Stimulated activated CD4-positive, alpha-beta T cell treated with anti-CD3 and anti-CD28 coated beads, Interleukin-12 subunit alpha, Interleukin-12 subunit beta, amount 100 ng/mL, for 24 hours (primary cell): ENCODE data around the gene ATG4A.

Source experiments
- DNase-seq, 2 experiments: peaks; one replicate each; pipeline ENCODE4 v3.0.0-alpha.2; 2020; ENCODE audit warnings: low read depth in 2 of 2

The ATG4A gene

DNA sequence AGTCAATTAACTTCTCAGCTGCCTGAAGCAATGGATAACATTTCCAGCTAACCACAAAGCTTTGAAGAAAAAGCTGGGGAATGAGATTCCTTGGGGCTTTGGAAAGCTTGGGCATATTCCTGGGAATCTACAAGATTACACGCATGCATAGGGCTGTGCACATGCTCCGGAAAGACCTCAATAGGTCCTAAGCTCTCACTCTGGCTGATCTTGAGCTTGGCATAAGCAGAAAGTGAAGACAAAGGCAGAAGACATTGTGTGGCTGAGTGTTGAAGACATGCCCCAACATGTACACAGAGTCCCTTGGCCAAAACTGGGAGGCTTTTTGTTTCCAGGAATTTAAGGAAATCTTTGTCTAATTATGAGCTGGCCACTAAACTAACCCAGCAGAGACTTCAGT lies 31.2 kb downstream of the ATG4A start:
- DNase-seq: no peak

DNA sequence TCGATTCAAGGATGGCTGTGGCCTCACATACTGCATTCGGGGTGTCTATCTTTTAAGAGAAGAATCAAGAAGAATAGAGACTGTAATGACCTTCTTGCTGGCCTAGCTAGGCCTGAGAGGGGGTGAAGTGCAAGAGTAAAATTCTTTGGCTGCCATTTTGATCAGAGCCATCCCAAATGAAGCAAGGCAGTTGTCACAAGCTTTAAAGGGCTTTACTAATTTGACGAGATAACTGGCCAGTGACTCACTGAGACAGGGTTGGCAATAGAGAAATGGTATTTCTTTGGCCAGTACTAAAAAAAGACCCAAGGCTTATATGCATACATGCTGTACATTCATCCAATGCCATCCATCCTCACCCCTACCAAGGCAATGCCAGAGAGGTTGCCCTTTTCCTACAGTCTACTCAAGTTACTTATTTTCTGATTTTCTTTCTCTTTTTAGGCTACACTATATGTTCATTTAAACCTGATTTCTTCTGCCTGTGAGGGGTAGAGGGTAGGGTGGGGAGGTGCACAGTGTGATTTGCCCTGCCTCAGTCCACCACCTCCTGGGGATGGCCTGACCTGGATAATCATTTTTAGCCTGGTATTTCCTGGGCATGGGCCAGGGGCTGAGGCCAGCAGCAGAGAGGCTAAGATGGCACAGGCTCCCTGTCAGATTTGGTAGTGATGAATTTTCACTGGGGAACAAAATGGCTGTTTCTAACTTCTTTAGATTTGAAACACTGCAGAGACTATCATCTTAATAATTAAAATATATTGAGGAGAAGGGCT lies 32.2 kb downstream of the ATG4A start:
- no peak for DNase-seq

GRCh38 chrX:108126661-108127060 lies 35.1 kb downstream of the ATG4A start:
- no peak for DNase-seq

GRCh38 chrX:108127152-108127551 lies 35.6 kb downstream of the ATG4A start:
- DNase-seq: no peak

- DNase-seq: no peak
Observed at GRCh38 chrX:108130889-108131288, 39.3 kb downstream of the ATG4A start.

DNA sequence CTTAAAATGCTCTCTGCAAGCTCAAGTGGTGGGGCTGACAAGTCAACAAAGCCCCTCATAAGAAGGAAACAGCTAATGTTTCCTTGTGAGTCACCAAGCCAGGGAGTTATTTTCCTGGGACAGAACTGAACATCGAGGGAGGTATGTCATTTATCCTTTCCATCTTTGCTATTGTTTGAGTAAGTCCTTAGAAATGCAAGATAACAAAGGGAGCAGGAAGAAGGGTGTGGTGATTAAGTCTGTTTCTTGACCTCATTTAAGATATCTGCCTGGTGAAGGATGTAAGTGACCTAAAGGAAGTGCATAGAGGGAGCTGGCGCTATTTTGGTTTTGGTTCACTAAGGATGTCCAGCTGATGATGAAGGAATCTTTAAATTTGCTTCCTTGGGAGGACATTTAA lies 39.9 kb downstream of the ATG4A start:
- no peak for DNase-seq

DNA sequence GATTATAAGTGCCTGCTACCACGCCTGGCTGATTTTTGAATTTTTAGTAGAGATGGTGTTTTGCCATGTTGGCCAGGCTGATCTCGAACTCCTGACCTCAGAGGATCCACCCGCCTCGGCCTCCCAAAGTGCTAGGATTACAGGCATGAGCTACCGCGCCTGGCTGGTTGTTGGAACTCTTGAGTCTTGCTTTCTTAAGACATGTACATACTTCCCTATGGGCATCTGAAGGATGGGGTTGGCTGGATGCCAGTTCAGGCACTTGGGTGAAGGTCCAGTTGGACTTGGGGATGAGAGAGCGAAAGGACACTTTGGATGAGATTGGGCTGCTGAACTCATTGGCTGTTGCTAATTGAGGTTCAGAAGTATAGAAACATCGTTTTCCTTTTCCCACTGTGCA lies 40.5 kb downstream of the ATG4A start:
- no peak for DNase-seq

DNA sequence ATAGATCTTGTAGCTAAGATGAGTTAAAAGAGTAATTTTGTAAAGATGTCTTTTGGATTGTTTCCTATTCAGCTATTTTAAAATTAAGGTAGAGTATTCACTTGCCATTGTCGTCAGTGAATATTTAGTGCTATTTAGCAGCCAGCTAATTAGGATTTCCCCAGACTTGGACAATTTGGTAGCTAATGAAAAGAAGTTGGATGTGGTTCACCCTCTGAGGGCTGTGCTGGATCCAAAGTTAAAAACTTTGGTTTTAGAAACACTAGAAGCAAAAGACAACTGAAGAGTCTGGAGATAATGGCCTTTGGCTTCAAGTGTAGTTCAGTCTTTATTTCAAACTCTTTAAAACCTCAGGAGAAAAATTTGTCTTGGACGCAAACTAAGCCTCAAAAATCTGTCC lies 41.3 kb downstream of the ATG4A start:
- no peak for DNase-seq

GRCh38 chrX:108134724-108135123 lies 43.1 kb downstream of the ATG4A start:
- DNase-seq: no peak

DNA sequence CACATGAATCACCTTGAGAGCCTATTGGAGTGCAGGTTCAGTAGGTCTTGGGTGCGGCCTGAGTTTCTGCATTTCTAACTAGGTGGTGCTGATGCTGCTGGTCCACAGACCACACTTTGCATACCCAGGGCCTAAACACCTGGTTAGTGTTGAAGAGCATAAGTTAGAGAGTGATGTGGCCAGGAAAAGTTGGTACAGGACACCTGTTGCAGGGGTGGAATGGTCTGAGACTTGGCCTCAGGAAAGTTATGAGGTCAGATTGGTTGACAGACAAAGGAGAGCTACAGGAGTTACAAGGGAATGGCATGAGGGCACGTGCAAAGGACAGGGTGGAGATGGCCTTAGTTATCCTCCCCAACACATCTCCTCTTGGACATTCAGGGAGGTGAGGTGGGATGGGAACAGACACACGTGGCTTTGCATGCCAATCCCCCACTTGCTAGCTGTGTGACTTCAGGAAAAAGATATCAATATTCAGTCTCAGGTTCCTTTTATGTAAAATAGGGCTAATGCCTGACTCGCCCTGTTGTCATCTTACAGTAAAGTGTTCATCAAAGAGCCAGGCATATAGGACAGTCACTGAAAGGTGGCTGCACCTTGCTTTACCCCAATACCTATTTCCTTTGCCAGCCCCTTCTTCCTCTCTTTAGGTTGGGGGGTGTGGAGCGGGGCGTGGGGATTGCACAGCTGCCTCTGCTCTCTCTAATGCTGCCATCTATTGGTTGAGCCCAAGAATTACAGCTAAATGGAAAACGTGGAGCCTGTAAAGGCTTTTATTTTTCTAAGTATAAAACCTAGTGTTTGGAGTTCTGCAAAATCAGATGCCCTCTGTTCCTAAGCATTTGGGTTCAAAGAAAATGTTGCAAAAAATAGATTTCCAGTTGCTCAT lies 47.5 kb downstream of the ATG4A start:
- no peak for DNase-seq

DNA sequence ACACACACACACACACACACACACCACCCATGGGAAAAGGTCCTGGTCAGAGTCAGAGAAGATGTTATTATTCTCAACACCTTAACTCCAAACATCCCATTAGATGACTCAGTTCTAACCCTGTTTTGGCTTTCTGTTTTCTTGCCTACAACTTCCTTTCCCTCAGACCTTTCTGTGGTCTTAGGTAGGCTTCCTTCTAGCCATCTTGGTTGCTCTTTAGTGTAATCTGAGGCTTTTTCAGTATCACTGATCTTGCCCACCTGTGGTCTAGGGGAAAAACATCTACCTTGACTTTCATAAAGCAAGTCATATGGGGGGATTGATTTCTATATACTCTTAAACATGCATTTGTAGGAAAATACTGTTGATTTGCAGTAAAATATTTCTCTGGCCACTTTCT lies 56.9 kb downstream of the ATG4A start:
- no peak for DNase-seq

DNA sequence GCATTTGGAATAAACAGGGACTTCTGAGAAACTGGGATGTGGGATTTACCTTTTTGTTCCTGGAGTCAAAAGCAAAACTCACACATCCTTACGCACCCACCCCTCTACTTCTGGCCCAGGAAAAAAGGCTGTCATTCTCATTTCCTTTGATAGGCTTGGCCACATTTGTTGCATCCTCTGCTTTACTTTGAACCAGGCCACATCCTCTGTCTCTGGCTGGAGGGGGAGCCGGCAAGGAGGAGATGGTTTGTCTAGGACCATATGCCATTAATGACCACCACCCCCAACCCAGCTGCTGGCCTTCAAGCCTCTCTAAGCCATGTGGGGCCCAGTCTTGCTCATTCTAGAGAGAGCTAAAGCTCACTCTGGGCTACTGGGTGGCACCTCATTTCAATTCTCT lies 64.5 kb downstream of the ATG4A start:
- DNase-seq: no peak

GRCh38 chrX:108156934-108157466 lies 65.4 kb downstream of the ATG4A start:
- DNase-seq: no peak

DNA sequence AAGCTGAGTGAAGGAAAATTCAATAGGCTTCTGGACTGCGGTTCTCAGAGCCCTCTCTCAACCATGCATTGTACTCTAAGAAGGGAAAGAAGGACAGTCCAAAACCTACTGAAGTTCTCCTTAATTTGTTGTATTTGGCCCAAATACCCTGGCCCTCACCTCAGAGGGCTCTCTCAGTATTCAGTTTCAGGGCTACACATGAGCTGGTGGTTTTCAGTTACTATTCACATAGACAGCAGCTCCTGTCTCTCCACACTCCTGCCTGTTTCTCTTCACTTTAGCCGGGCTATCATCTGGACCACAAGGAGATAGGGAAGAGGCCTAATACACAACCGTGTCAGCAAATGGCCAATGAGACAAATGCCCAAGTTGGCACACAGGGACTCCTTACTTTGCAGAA lies 66.0 kb downstream of the ATG4A start:
- DNase-seq: no peak

DNA sequence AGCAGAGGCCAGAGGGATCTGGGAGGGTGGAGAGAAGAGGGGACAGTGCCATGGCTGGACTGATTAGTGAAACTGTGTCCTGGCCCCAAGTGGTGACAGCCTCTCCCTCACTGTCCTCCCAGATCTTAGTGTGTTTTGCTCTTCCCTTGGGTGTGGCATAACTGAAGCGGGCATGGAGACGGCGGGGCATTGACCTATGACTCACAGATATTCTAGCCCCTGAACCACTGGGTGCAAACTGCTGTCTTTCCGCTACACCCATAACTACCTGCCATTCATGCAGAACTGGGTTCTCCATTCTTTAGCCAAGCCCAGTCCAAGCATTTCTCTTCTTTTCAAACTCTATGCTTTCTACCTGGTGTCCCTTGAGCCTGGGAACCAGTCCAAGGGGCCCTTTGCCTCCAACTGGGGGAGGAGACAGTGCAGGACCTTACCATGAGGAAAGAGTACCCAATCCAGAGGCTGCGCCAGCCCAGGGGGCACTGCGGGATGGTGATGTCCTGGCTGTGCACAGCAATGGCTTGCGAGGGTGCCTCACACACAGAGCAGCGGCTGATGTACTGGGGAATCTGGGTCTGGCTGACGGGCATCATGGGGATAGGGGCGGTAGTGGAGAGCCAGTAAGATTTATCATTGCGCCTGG lies 67.6 kb downstream of the ATG4A start:
- no peak for DNase-seq

- no peak for DNase-seq
Observed at GRCh38 chrX:108160309-108160708, 68.7 kb downstream of the ATG4A start.

DNA sequence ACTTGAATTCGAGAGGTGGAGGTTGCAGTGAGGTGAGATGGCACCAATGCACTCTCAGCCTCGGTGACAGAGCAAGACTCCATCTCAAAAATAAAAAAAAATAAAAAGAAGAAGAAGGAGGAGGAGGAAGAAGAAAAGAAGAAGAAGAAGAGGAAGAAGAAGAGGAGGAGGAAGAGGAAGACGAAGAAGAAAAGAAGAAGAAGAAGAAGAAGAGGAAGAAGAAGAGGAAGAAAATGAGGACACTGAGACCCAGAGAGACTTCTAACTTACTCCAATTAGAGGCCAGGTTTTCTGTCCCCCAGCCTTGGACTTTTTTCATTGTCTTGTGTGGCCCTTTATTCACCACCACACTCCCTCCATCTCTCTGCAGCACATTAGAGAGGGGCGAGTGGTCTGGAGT lies 70.7 kb downstream of the ATG4A start:
- no peak for DNase-seq

DNA sequence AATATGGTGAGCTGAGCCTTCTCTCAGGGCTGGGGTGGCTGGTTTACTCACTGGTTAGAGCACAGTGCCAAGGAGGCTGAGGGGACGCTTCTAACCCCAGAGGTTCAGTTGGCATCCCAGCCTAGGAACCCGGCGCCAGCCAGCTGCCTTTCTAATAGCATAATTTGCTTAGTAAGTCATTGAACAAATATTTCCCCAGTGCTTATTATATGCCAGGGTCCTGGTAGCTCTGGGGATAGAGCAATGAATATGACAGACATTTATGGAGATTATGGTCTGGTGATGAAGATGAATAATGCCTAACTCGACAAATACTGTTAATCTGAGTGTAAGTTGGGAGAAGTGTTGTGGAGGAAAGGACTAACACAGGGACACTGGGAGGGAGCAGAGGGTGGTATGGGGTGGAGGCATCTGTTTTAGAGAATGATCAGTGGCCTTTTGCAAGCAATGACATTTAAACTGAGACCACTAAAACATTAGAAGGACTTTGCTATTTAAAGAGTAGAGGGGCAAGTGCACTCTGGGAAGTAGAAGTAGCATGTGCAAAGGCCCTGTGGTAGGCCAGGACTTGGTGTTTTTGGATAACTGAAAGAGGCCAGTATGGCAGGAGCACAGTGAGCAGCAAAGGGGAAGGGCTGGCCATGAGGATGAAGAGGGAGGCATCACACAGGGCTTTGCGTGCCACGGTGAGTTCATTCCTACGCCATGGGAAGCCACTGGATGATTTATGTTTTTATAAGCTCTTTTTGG lies 71.9 kb downstream of the ATG4A start:
- DNase-seq: no peak

DNA sequence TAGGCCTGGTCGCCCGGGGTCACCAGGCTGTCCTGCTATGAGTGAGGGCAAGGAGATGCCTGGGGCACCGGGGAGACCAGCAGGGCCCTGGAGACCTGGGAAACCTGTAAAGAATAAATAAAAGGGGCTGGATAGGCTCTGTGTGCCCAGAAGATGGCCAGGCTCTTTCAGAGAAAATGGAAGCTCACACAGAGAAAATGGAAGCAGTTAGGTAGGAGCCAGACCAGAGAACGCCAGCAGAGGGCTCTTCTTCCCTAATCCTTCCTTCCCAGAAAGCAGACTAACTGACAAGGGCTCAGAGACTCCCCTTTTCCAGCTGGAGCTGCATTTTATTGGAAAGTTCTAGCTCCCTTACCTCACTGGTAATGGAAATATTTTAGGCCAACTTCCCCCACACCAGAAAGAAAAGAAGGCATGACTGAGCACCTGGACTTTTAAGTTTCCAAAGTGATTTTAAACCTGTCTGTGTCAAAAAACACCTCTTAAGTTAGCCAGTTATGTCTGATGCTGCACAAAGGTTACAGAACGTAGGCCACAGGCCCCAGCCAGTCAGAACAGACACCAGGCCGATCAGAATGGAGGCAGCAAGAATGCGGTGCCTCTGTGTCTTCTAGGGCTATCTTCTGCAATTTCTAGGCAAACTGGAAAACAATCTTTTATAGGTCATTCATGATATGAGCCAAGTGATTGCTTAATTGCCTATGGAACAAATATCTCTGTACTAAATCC lies 74.0 kb downstream of the ATG4A start:
- DNase-seq: no peak

DNA sequence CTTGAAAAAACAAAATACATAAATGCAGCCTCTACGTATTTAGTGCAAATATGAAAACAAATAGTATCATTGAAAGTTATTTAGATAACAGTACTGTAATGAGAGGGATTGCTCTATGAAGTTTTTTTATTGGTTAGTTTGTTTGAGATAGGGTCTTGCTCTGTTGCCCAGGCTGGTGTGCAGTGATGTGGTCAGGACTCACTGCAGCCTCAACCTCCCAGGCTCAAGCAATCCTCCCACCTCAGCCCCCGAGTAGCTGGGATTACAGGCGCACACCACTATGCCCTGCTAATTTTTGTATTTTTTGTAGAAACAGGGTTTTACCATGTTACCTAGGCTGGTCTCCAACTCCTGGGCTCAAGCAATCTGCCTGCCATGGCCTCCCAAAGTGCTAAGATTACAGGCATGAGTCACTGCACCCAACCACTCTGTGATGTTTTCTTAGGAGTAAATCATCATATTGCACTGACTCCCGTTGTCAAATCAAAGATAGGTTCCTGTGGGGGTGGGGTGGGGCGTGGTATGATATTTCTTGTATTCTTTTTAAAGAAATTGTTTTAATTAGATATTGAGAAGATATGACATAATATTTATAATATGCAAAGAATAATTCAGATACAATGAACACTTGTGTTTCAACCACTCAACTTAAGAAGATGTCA lies 75.8 kb downstream of the ATG4A start:
- DNase-seq: no peak
